GM23338 (cell line): ENCODE data around the gene CTSG. TPM values are rescaled to one million over a fixed set of nuclear protein-coding genes. Genes with fewer than 3 reads are reported as not detected.

Experiments used
- ATAC-seq: fragments of 200-7000 bp; cut with Tn5 transposase; 3 replicates; pipeline ENCODE4 v1.9.1; 2020
- DNase-seq: peaks from one replicate; pipeline ENCODE4 v3.0.0-alpha.2; 2015; ENCODE audit warnings: low spot score
- H2AFZ ChIP-seq: fragments of 200-600 bp; sonication (generic); 2 replicates; pipeline ENCODE4 v1.8.0; 2016; ENCODE audit warnings: antibody characterized with exemption, mild to moderate bottlenecking, moderate library complexity
- H3F3A ChIP-seq: fragments of 200-600 bp; sonication (generic); replicated peaks from 2 replicates; pipeline ENCODE4 v1.8.0; 2017; ENCODE audit warnings: antibody characterized with exemption, mixed run types, low read depth
- H3K27ac ChIP-seq: fragments of 200-600 bp; sonication (generic); 2 replicates; pipeline ENCODE4 v1.6.1; 2016; ENCODE audit warnings: low read depth
- H3K27me3 ChIP-seq: fragments of 200-600 bp; sonication (generic); 2 replicates; pipeline ENCODE4 v1.8.0; 2016; ENCODE audit warnings: mild to moderate bottlenecking, mixed run types, moderate library complexity; ENCODE audit not compliant: insufficient read depth
- H3K36me3 ChIP-seq: fragments of 200-600 bp; sonication (generic); 2 replicates; pipeline ENCODE4 v1.8.0; 2016; ENCODE audit warnings: mild to moderate bottlenecking; ENCODE audit not compliant: insufficient read depth
- H3K4me1 ChIP-seq: fragments of 200-600 bp; sonication (generic); 2 replicates; pipeline ENCODE4 v1.8.0; 2016; ENCODE audit warnings: mild to moderate bottlenecking, moderate library complexity; ENCODE audit not compliant: insufficient read depth
- H3K4me2 ChIP-seq: fragments of 200-600 bp; sonication (generic); 2 replicates; pipeline ENCODE4 v1.7.1; 2017; ENCODE audit warnings: mixed run types
- H3K4me3 ChIP-seq: fragments of 200-600 bp; sonication (generic); 2 replicates; pipeline ENCODE4 v1.6.1; 2016; ENCODE audit warnings: mixed run types
- H3K79me2 ChIP-seq: fragments of 200-600 bp; sonication (generic); replicated peaks from 2 replicates; pipeline ENCODE4 v1.8.0; 2017; ENCODE audit warnings: mild to moderate bottlenecking; ENCODE audit not compliant: insufficient read depth
- H3K9me2 ChIP-seq: fragments of 200-600 bp; sonication (generic); 2 replicates; pipeline ENCODE4 v1.8.0; 2017; ENCODE audit not compliant: insufficient read depth
- H4K20me1 ChIP-seq: fragments of 200-600 bp; sonication (generic); replicated peaks from 2 replicates; pipeline ENCODE4 v1.8.0; 2017; ENCODE audit warnings: mild to moderate bottlenecking; ENCODE audit not compliant: insufficient read depth
- H3K27ac Mint-ChIP-seq: 2 replicates; pipeline ENCODE4 v1.8.0; 2020; ENCODE audit warnings: inconsistent platforms, mild to moderate bottlenecking, moderate library complexity, mixed read lengths
- H3K27me3 Mint-ChIP-seq: 3 replicates; pipeline ENCODE4 v1.8.0; 2022; ENCODE audit warnings: low read depth, mild to moderate bottlenecking, moderate library complexity, mixed read lengths, inconsistent platforms; ENCODE audit not compliant: insufficient read depth, poor library complexity
- H3K36me3 Mint-ChIP-seq: 3 replicates; pipeline ENCODE4 v1.8.0; 2021; ENCODE audit warnings: low read depth, mild to moderate bottlenecking, inconsistent platforms, moderate library complexity, mixed read lengths
- H3K4me1 Mint-ChIP-seq: 3 replicates; pipeline ENCODE4 v1.8.0; 2020; ENCODE audit warnings: mild to moderate bottlenecking, inconsistent platforms, mixed read lengths
- H3K4me3 Mint-ChIP-seq: 3 replicates; pipeline ENCODE4 v1.8.0; 2021; ENCODE audit warnings: moderate library complexity, mild to moderate bottlenecking, inconsistent platforms, mixed read lengths
- H3K9me3 Mint-ChIP-seq: 3 replicates; pipeline ENCODE4 v1.8.0; 2020; ENCODE audit warnings: moderate library complexity, mild to moderate bottlenecking, inconsistent platforms, mixed read lengths
- CREB1 ChIP-seq: fragments of 250-450 bp; sonication (Bioruptor Pico); IDR thresholded peaks from 2 replicates; pipeline ENCODE4 v1.5.0; 2020; ENCODE audit warnings: low read depth, mild to moderate bottlenecking, moderate library complexity
- EZH2 ChIP-seq: fragments of 200-600 bp; sonication (generic); IDR thresholded peaks from one replicate; pipeline ENCODE4 v1.8.0; 2017; ENCODE audit warnings: antibody characterized with exemption, mild to moderate bottlenecking, low read depth; ENCODE audit not compliant: unreplicated experiment
- EZH2phosphoT487 ChIP-seq: fragments of 200-600 bp; sonication (generic); IDR thresholded peaks from one replicate; pipeline ENCODE4 v1.8.1; 2018; ENCODE audit warnings: antibody characterized with exemption; ENCODE audit not compliant: unreplicated experiment
- JUNB ChIP-seq: IDR thresholded peaks from one replicate; pipeline ENCODE4 v1.6.1; 2016; ENCODE audit warnings: antibody characterized with exemption; ENCODE audit not compliant: unreplicated experiment
- NANOG ChIP-seq: IDR thresholded peaks from 2 replicates; pipeline ENCODE4 v1.6.1; 2016; ENCODE audit warnings: antibody characterized with exemption, borderline replicate concordance
- POLR2AphosphoS5 ChIP-seq: IDR thresholded peaks from 2 replicates; pipeline ENCODE4 v1.6.1; 2016; ENCODE audit warnings: antibody characterized with exemption, low read depth
- STAT1 ChIP-seq: IDR thresholded peaks from one replicate; pipeline ENCODE4 v1.6.1; 2016; ENCODE audit warnings: antibody characterized with exemption; ENCODE audit not compliant: unreplicated experiment
- ZNF331 ChIP-seq: fragments of 250-450 bp; sonication (Bioruptor Pico); IDR thresholded peaks from 2 replicates; pipeline ENCODE4 v1.5.0; 2020; ENCODE audit warnings: low read depth, mild to moderate bottlenecking, moderate library complexity
- polyA plus RNA-seq: library from polyadenylated mRNA; unstranded; fragments of >200 nt; fragmentation: Nextera tagmentation; extraction: Ambion mirVana; gene quantifications from 2 replicates; pipeline ENCODE4 v1.2.1, GENCODE V29; 2016
- total RNA-seq: library from RNA; depleted of rRNA; stranded (reverse); fragments of >200 nt; shearing (Covaris generic); gene quantifications from 2 replicates; pipeline ENCODE4 v1.2.3, GENCODE V29; 2014
- TF ChIP-seq, protein P1 (sequence below), 2 experiments: fragments of 200-600 bp in 1 of 2; sonication (generic) in 1 of 2; conservative IDR thresholded peaks; 2 replicates each; pipeline versions ENCODE4 v1.5.1 to v1.6.1; 2016 to 2017; ENCODE audit warnings: antibody characterized with exemption in 2 of 2, low read depth in 2 of 2, mild to moderate bottlenecking in 2 of 2, moderate library complexity in 1 of 2
- TF ChIP-seq, protein P2 (sequence below): IDR thresholded peaks from one replicate; pipeline ENCODE4 v1.6.1; 2018; ENCODE audit warnings: antibody characterized with exemption; ENCODE audit not compliant: unreplicated experiment

The CTSG gene
- total and polyA plus RNA-seq, 2 experiments from 2014 or later, result not detected

DNA sequence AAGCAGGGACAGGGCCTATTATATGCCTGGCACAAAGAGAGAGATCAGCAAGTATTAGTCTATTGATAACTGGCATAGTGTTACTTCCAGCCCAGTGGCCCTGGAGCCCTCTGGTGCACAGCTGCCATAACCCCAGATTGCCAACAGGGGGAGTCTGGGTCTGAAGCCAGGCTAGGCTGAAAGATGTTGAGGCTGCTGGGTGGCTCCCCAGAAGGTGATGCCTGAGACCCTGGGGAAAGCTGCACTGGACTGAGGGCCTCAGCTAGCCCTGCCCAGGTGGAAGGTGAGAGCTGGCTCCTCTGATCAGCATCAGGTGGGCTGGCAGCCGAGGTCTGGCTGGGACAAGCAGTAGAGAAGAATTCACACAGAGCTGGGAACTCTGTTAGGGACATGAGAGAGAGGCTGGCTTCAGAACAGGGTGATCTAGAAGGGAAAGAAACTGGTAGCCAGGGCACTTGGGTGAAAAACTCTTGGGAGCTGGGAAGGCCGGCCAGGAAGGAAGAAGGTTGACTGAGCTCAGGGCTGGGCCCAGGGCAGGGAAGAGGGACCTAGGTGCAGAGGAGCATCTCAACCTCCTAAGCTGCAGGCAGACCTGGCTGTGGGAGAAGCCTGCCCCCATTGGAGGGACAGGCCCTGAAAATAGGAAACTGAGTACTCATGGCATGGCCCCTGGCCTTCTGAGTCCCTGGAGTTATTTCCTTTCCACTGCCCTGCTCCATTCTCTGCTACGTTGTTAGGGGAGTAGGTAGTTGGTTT is 29.6 kb upstream of the CTSG start:
- Mint-ChIP-seq H3K27me3 (peaks cover 10% of the 10 kb centered on the region), H3K4me3 (no peak overlapping the region), H3K9me3 (no peaks in the 10 kb centered on the region; the same call in 1 of the 3 replicates), H3K4me1 (peaks cover 2% of the 10 kb centered on the region; the same call in 2 of the 3 replicates), H3K36me3 (no peaks in the 10 kb centered on the region), H3K27ac (no peak overlapping the region)
- H4K20me1 ChIP-seq, result no peaks in the 10 kb centered on the region
- peak; percentile 78 for DNase-seq
- peaks cover 5% of the 10 kb centered on the region; the same call in 1 of the 2 replicates for H3K9me2 ChIP-seq
- H3K4me3 ChIP-seq, result no peak overlapping the region
- H3K27me3 ChIP-seq, result no peaks in the 10 kb centered on the region
- H3K36me3 ChIP-seq, result no peaks in the 10 kb centered on the region
- ATAC-seq, result peak; percentile 98
- H3F3A ChIP-seq, result no peaks in the 10 kb centered on the region
- no peak overlapping the region for H3K27ac ChIP-seq
- TF ChIP-seq, protein P1, sequence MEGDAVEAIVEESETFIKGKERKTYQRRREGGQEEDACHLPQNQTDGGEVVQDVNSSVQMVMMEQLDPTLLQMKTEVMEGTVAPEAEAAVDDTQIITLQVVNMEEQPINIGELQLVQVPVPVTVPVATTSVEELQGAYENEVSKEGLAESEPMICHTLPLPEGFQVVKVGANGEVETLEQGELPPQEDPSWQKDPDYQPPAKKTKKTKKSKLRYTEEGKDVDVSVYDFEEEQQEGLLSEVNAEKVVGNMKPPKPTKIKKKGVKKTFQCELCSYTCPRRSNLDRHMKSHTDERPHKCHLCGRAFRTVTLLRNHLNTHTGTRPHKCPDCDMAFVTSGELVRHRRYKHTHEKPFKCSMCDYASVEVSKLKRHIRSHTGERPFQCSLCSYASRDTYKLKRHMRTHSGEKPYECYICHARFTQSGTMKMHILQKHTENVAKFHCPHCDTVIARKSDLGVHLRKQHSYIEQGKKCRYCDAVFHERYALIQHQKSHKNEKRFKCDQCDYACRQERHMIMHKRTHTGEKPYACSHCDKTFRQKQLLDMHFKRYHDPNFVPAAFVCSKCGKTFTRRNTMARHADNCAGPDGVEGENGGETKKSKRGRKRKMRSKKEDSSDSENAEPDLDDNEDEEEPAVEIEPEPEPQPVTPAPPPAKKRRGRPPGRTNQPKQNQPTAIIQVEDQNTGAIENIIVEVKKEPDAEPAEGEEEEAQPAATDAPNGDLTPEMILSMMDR (conservative IDR thresholded peaks at IDR 0.05; ENCODE audit: low read depth in 2 of 2), result peak; percentile 75 to 77
- no peak for TF ChIP-seq CREB1 (CRISPR knock-in tag)
- H2AFZ ChIP-seq, result peak overlapping the region; percentile 52; the same call in 1 of the 2 replicates
- H3K4me1 ChIP-seq, result no peaks in the 10 kb centered on the region
- H3K4me2 ChIP-seq, result no peak overlapping the region
- H3K79me2 ChIP-seq, result no peaks in the 10 kb centered on the region

DNA sequence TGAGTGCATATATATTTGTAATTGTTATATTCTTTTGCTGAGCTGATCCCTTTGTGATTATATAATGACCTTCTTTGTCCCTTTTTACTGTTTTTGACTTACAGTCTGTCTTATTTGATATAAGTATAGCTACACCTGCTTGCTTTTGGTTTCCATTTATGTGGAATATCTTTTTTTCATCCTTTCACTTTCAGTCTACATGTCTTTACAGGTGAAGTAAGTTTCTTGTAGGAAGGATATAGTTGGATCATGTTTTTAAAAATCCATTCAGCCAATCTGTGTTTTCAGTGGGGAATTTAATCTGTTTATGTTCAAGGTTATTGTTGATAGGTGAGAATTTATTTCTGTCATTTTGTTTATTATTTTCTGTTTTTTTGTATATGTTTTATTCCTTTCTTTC is 21.4 kb upstream of the CTSG start:
- DNase-seq (no peak), ATAC-seq (no peak)
- Histone ChIP-seq H2AFZ (no peak overlapping the region), H3K79me2 (no peaks in the 10 kb centered on the region), H3K36me3 (no peaks in the 10 kb centered on the region; the same call in 1 of the 2 replicates), H3K27ac (no peak overlapping the region), H3K9me2 (peaks cover 3% of the 10 kb centered on the region; the same call in 1 of the 2 replicates), H3K4me3 (no peak overlapping the region), H3K4me1 (no peaks in the 10 kb centered on the region), H3K4me2 (no peak overlapping the region), H4K20me1 (no peaks in the 10 kb centered on the region), H3K27me3 (no peaks in the 10 kb centered on the region), H3F3A (no peaks in the 10 kb centered on the region)
- Mint-ChIP-seq H3K27me3 (peaks cover 5% of the 10 kb centered on the region), H3K27ac (no peak overlapping the region), H3K4me3 (no peak overlapping the region), H3K4me1 (no peaks in the 10 kb centered on the region; the same call in 1 of the 3 replicates), H3K9me3 (peaks cover 35% of the 10 kb centered on the region), H3K36me3 (peaks cover 15% of the 10 kb centered on the region)
- TF ChIP-seq NANOG (no peak), JUNB (no peak), EZH2phosphoT487 (no peak), ZNF331 (no peak), CREB1 (CRISPR knock-in tag) (no peak), POLR2AphosphoS5 (no peak), EZH2 (no peak), STAT1 (no peak)
- TF ChIP-seq, protein P2, sequence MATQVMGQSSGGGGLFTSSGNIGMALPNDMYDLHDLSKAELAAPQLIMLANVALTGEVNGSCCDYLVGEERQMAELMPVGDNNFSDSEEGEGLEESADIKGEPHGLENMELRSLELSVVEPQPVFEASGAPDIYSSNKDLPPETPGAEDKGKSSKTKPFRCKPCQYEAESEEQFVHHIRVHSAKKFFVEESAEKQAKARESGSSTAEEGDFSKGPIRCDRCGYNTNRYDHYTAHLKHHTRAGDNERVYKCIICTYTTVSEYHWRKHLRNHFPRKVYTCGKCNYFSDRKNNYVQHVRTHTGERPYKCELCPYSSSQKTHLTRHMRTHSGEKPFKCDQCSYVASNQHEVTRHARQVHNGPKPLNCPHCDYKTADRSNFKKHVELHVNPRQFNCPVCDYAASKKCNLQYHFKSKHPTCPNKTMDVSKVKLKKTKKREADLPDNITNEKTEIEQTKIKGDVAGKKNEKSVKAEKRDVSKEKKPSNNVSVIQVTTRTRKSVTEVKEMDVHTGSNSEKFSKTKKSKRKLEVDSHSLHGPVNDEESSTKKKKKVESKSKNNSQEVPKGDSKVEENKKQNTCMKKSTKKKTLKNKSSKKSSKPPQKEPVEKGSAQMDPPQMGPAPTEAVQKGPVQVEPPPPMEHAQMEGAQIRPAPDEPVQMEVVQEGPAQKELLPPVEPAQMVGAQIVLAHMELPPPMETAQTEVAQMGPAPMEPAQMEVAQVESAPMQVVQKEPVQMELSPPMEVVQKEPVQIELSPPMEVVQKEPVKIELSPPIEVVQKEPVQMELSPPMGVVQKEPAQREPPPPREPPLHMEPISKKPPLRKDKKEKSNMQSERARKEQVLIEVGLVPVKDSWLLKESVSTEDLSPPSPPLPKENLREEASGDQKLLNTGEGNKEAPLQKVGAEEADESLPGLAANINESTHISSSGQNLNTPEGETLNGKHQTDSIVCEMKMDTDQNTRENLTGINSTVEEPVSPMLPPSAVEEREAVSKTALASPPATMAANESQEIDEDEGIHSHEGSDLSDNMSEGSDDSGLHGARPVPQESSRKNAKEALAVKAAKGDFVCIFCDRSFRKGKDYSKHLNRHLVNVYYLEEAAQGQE, result no peak
